GM21360 (cell line): ENCODE measurements around the gene MLLT1.

Source experiments
- ATAC-seq: cut with Tn5 transposase; IDR thresholded peaks from one replicate; pipeline ENCODE4 v1.9.1; 2021; ENCODE audit warnings: mild to moderate bottlenecking, moderate library complexity; ENCODE audit not compliant: unreplicated experiment

The MLLT1 gene

GRCh38 chr19:6275170-6275744, 4.5 kb downstream of the MLLT1 start:
- no peak for ATAC-seq

DNA sequence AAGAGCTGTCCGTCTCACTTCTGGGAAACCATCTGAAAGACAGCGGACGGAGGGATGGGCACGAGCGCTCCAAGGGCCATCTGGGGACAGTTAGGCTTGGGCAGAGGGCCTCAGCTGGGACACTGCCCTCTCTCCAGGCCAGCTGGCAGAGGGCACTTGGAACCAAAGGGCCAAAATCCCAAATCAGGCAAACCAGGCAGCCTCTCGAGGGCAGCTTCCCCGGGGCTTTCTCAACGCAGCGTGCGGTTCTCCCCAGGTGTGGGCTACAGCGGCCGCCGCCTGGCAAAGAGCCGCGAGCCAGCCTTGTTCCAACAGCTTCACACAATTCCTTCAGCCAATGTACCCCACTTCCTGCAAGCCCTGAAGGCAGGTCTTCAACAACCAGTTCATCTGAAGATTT, 5.0 kb downstream of the MLLT1 start:
- no peak for ATAC-seq

GRCh38 chr19:6273701-6274601, 5.8 kb downstream of the MLLT1 start:
- ATAC-seq = no peak

DNA sequence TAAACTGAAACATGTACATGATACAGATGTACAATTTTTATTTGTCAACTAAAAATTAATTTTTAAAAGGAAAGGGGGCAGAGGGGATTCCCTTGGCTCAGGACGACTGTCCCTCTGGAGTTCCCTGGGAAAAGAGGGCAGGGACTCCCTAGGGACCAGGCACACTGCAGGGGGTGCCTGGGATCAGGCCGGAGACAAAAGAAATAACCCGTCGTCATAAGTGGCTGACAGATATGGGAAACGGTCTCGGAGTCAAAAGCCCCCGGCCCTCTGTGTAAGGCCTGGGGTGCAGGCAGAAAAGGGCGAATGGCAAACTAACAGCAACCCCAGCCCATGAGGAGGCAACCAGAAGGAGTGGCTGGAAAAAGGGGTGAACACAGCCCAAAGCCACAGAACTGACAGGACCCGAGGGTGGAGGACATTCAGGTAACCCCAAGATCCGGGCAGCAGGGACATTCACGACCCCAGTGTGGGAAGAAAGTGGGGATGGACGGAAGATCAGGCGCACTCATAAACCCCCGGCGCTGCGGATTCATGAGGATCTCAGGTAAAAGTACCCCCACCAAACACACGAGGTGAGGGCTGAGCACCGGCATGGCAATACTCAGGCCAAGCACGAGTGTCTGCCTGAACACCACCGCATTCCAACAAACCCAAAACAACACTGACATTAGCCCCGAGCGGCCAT, 6.7 kb downstream of the MLLT1 start:
- ATAC-seq = no peak

- ATAC-seq = no peak
These were observed 7.4 kb downstream of the MLLT1 start for GRCh38 chr19:6272411-6272791.

DNA sequence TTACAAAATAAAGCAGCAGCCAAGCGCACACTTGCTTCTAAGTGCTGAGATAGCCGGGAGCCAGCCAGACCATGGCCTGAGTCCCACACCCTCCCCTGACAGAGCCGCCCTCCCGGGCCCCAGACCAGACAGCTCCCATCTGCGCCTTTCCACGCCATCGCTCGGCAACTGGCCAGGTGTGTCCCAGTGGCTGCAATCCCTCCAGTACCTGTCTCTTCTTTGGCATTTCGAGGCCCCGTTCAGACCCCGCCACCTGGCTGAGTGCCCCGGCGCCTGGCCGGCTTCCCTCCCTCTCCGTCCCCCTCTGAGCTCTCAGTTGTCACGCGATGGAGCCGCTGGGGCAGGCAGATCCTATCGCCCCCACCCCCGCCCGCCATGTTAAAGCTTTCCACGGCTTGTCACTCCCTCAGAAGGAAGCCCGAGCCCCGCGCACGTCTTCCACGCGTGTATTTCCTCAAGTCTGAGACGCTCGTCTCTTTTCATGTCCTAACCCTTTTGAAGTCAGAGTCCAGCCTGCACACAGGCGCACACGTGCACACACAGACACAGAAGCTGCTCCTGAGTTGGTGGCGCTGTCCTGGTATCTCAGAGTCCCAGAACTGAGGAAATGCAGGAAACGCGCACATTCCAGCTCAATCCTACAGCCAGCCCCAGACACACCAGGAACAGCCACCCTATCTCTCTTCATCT, 7.9 kb downstream of the MLLT1 start:
- no peak for ATAC-seq

- no peak for ATAC-seq
These were observed 8.5 kb downstream of the MLLT1 start for GRCh38 chr19:6271251-6271650.

- ATAC-seq = no peak
These were observed 9.0 kb downstream of the MLLT1 start for GRCh38 chr19:6270822-6271221.

GRCh38 chr19:6270076-6270745, 9.6 kb downstream of the MLLT1 start:
- no peak for ATAC-seq

DNA sequence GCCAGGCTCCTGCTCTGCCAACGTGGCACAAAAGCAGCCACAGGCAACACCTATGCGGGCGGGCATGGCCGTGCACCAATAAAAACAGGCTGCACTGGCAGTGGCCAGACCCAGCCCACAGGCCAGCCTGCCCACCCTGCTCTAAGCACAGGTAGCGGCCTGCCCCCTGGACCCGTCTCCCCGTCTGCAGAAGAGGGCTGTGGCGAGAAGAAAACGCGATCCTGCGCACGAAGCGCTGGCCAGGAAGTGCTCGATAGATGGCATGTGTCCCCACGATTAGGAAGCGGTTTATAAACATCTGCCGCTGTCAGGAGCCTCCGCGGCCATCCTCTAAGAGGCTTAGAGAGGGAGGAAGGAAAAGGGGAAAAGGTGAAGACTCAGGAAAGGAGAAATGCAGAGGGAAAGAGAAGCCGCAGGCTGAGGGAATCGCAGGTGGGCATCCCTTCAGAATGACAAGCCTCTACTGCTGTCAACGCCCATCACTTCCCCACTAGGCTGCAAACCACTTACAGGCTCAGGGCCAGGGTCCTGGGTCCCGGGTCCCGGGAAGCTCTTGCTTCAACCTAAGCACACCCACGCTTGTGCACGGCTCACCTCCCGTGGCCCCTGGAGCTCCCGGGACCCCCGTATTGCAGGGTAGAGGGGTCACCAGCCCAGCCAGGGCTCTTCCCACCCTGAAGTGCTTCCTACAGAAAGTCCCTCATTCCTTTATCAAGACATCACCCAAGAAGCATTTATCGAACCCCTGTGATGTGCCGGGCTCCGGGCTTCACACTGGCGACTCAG, 10.5 kb downstream of the MLLT1 start:
- no peak for ATAC-seq

- ATAC-seq = no peak
These were observed 11.4 kb downstream of the MLLT1 start for GRCh38 chr19:6268382-6268771.

DNA sequence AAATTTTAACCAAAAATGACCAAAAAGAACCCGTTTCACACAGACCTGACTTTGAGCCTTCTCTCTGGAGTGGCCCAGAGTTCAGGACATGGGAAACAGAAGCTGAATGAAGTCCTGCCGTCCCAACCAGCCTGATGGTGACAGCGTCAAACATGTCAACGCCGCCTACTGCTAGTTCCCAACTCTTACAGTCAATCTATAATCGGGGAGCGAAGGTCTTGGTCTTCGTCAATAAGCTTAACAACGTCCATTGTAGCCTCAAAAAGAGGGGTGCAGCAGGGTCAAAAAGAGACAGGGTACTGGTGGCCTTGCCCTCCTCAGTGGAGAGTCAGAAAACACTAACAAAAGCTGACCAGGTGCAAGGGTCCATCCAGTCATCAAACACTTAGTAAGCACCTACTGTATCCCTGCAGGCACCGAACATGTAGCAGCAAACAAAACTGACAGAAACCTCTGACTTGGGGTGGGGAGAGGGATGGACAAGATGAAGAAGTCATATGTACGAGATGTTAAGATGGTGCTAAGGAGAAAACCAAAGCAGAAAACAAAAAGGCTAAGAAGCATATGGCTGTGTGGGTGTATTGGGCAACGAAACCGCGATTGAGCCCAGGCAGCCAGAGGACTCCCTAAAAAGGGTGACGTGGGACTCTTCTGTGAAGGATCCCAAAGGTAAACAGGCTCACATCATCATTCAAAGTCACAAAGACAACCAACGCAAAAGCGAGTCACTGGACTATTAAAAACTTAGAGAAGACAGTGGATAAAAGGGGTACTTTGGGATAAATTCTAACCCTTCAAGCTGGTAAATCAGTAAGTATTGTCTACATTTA, 12.0 kb downstream of the MLLT1 start:
- no peak for ATAC-seq

DNA sequence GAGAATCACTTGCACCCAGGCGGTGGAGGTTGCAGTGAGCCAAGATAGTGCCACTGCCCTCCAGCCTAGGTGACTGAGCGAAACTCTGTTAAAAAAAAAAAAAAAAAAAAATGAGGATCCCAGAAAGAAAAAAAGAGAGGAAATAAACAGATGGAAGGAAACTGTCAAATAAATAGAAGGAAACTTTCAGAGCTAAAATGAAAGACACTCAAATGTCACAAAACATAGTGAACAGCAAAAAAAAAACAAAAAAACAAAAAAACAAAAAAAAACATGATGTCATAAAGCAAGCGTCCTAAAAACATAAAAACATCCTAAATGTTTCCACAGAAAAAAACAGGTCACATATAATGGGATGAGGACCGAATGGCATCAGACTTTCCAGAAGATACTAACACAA, 15.0 kb downstream of the MLLT1 start:
- ATAC-seq = no peak

DNA sequence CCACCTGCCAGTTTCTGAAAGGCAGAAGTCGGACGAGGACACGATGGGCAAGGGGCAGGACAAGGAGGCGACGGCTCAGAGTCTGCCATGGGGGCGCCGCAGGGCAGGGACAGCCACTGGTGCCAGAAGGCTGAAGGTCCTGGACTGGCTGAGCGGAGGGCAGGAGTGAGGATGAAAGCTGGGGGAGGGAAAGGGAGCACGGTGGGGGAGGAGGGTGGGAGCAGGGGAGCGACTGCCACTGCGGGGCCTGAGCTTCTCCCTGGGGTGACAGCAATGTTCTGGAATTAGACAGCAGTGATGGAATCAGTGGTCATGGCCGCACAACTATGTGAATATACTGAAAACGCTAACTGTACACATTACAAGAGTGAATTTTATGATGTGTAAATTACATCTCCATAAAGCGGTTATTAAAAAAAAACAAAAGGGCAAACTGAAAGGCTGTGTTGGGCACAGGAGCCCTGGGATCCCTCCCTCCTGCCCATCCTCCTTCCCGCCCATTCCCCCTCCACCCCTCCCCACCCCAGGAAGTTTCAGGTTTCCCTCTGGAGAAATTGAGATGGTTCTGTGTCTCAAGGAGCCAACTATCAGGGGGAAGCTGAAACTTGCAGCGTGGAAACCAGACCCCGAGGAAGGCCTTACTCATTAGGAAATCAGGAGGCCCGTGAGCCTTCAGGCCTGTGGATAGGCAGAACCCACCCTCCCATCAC, 15.9 kb downstream of the MLLT1 start:
- ATAC-seq = no peak

GRCh38 chr19:6263306-6263705, 16.5 kb downstream of the MLLT1 start:
- no peak for ATAC-seq

DNA sequence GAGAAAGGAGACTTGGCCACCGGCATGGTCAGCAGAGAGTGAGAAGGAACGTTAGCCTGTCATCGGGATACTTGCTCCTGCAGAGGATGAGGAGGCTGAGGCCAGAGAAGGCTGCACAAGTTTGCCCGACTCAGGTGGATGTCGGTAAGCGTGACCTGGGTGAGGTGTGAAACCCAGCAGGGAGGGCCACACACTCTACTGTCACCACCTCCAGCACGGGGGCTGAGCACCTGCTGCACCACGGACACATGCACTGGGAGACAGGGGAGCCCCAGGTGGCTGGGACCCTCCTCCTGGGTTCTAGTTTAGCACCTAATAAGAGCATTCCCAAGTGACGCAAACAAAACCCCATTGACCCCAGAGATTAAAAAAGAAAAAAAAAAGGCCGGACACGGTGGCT, 17.3 kb downstream of the MLLT1 start:
- no peak for ATAC-seq

- ATAC-seq = no peak
These were observed 17.9 kb downstream of the MLLT1 start for GRCh38 chr19:6261883-6262282.

DNA sequence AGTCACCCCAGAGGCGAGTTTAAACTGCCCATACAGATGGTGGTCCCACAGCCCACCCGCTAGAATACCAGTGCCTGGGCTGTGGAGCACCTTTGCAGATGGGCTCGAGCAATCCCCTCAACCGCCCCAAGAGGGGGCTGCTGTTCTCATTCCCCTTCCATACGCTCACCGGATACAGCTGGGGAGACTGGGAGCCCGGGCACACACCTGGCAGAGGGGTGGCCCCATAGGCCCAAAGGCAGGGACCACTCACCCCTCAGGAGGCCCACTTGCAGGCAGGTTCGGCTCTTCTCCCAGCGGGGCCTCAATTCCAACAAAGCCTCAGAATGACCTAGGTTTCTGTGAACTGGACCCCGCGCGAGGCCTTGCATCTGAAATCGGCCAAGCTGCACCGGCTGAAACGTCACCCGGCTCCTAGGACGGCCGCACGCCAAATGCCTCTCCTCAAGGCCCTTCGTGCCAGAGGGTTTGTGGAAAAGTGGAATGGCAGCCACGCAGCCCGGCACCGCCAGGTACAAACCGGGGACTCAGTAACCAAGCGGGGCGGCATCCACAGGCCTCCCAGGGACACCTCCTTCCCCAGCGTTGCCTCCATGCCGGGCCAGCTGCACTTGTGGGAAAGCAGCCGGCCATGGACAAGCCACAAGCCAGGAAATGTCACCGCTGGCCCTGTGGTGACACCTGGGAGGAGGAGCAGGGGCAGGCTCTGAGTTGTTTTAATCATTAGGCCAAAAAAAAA, 18.7 kb downstream of the MLLT1 start:
- no peak for ATAC-seq
